ENCODE results near the gene C2orf49. TPM values are rescaled to one million over a fixed set of nuclear protein-coding genes. Genes with fewer than 3 reads are reported as not detected.
A peak's percentile ranks its signal among the peaks of the same experiment; 100 is the strongest.

C2orf49 gene
- total RNA-seq, 2 donors from 2014 or later, result 18.1 to 22.2 TPM

DNA sequence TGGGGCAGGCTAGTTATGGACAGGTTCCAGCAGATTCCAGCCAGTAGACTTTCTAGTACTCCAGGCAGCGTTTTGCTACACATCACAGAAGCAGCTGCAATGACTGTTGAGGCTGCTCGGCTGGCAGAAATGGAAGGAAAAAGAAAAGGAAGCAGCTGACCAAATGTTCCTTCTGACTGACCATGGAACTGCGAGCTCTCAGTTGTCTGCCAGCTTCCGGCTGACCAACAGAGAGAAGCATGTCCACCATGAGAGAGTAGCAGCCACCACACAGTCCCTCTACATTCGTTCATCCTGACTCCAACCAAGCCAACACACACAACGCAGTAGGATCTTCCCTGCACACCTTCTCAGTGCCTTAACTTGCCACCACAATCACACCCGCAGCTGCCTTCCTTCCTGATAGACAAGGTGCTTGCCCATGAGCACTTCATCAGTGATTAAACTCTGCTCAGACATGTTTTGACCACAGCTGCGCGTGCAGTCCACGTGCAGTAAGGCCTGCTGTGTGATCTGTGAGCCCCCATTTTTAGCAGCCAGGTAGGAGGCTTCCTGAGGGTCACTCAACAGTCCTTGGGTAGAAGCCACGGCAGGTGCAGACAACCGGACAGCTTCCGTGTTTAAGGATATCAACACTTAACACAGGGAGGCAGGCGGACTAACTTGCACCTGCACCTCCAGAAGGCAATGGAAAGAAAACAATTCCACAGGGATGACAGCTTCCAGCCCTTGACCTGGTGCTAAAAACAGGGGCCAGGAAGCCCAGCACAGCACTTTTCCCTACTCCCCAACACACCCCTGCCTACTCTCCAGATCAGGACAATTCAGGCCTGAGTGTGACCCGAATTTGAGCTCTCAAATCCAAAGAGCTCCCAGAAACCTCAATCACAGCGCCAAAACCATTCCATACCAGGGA lies 8.8 kb upstream of the C2orf49 start:
- Mint-ChIP-seq H3K4me1 (peaks cover 25% of the 10 kb centered on the region), H3K4me3 (peak overlapping the region; percentile 77), H3K9me3 (no peaks in the 10 kb centered on the region), H3K36me3 (ENCODE audit: low read depth) (no peaks in the 10 kb centered on the region), H3K27ac (peak overlapping the region; percentile 78), H3K27me3 (ENCODE audit: insufficient read depth) (no peaks in the 10 kb centered on the region)
- peak overlapping the region; percentile 48 for H3K9ac ChIP-seq (ENCODE audit: extremely low read depth, low read length, poor library complexity, severe bottlenecking)
- TF ChIP-seq, protein P1, sequence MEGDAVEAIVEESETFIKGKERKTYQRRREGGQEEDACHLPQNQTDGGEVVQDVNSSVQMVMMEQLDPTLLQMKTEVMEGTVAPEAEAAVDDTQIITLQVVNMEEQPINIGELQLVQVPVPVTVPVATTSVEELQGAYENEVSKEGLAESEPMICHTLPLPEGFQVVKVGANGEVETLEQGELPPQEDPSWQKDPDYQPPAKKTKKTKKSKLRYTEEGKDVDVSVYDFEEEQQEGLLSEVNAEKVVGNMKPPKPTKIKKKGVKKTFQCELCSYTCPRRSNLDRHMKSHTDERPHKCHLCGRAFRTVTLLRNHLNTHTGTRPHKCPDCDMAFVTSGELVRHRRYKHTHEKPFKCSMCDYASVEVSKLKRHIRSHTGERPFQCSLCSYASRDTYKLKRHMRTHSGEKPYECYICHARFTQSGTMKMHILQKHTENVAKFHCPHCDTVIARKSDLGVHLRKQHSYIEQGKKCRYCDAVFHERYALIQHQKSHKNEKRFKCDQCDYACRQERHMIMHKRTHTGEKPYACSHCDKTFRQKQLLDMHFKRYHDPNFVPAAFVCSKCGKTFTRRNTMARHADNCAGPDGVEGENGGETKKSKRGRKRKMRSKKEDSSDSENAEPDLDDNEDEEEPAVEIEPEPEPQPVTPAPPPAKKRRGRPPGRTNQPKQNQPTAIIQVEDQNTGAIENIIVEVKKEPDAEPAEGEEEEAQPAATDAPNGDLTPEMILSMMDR (conservative IDR thresholded peaks at IDR 0.05), result no peak
- no peaks in the 10 kb centered on the region for H3K9me3 ChIP-seq (ENCODE audit: control insufficient read depth, low read length)
- WGBS, 2 experiments (ENCODE audit: insufficient coverage in 1 of 2, insufficient read length in 1 of 2), result 82 to 86% methylated on average over 14 to 16 of the region's 16 CpGs
- peaks cover 5% of the 10 kb centered on the region for H3K4me1 ChIP-seq (ENCODE audit: control insufficient read depth, insufficient read depth, low read length)
- peak; percentile 54 for DNase-seq
- H3K27ac ChIP-seq (ENCODE audit: low read depth, low read length), result no peak overlapping the region
- peak overlapping the region; percentile 90 for H3K4me3 ChIP-seq (ENCODE audit: low read length)
- H3K36me3 ChIP-seq (ENCODE audit: control insufficient read depth, insufficient read depth, low read length), result no peaks in the 10 kb centered on the region
- H3K27me3 ChIP-seq (ENCODE audit: control insufficient read depth, insufficient read depth, low read length, poor library complexity, severe bottlenecking), result no peaks in the 10 kb centered on the region

DNA sequence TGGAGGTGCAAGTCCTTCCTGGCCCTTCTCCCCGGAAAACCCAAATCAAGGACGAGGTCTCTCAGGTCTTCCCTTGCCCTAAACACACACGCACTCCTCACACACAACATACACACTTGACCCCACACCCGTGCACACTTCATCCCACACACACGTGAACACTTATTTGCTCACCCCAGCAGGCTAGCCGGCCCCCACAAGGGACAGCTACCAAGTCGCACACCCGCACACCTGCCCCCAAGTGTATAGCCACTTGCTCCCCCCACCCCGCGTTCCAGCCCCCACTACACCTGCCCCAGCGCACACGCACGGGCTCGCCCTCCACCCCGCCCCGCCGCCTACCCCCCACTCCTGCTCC lies 8.2 kb upstream of the C2orf49 start:
- Mint-ChIP-seq H3K27ac (peak overlapping the region; percentile 78), H3K36me3 (ENCODE audit: low read depth) (no peaks in the 10 kb centered on the region), H3K9me3 (no peaks in the 10 kb centered on the region), H3K4me1 (peaks cover 22% of the 10 kb centered on the region), H3K4me3 (peak overlapping the region; percentile 77), H3K27me3 (ENCODE audit: insufficient read depth) (no peaks in the 10 kb centered on the region)
- H3K27me3 ChIP-seq (ENCODE audit: control insufficient read depth, insufficient read depth, low read length, poor library complexity, severe bottlenecking), result no peaks in the 10 kb centered on the region
- H3K36me3 ChIP-seq (ENCODE audit: control insufficient read depth, insufficient read depth, low read length), result no peaks in the 10 kb centered on the region
- H3K9ac ChIP-seq (ENCODE audit: extremely low read depth, low read length, poor library complexity, severe bottlenecking), result peak overlapping the region; percentile 48
- WGBS, 2 experiments (ENCODE audit: insufficient coverage in 1 of 2, insufficient read length in 1 of 2), result 1 to 20% methylated on average over 1 to 14 of the region's 17 CpGs
- TF ChIP-seq, protein P1 (conservative IDR thresholded peaks at IDR 0.05), result no peak
- H3K4me1 ChIP-seq (ENCODE audit: control insufficient read depth, insufficient read depth, low read length), result peaks cover 5% of the 10 kb centered on the region
- peak overlapping the region; percentile 90 for H3K4me3 ChIP-seq (ENCODE audit: low read length)
- peak; percentile 59 for DNase-seq
- no peaks in the 10 kb centered on the region for H3K9me3 ChIP-seq (ENCODE audit: control insufficient read depth, low read length)
- no peak overlapping the region for H3K27ac ChIP-seq (ENCODE audit: low read depth, low read length)

DNA sequence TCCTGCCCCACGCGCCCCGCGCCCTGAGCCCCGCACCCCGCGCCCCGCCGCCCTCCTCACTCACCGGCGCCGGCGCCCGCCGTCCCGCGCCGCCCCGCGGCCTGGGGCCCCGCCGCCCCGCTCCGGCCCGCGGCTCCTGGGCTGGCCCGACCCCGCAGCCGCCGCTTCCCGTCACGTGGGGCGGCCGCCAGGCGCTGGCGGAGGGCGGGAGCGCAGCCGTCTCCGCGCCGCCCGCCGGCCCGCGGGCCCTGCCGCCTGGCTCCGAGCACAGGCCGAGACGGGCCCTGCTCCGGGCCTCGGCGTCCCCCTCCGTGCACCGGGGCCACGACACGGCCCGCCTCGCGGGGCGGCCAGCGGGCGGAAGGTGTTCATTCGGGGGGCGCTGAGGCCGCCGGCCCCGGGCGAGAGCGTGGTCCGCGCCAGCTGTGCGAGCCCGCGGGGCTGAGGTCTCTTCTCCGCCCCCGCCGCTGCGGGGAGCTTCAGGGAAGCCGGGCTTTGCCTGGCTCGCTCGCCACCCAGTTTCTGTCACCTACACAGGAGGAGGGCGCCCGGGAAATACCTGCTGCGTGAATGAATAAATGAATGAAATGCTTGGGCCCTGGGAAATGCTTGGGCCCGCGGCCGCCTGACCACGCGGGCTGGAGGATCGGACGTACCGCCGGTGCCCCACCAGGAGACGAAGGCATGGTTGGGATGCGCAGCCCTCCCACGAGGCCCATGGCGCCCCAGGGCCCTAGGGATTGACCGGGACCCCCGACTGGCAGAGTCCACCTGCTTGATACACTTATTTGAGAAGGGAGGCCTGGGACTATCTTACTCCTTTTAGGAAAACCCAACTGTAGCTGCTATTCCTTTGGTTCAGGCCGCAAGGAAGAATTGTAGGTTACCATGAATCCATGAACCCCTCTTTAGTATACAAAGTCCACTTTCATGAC lies 7.5 kb upstream of the C2orf49 start, which contains the start of gene TGFBRAP1:
Gene TGFBRAP1 (minus strand): TSS at position 175 of the 935 bp plus-strand sequence. CDS start 21,434 bp downstream, outside the sequence.
- no peaks in the 10 kb centered on the region for H3K27me3 ChIP-seq (ENCODE audit: control insufficient read depth, insufficient read depth, low read length, poor library complexity, severe bottlenecking)
- Mint-ChIP-seq H3K27me3 (ENCODE audit: insufficient read depth) (no peaks in the 10 kb centered on the region), H3K4me1 (peaks cover 24% of the 10 kb centered on the region), H3K4me3 (peak within 1 kb of the TSS; percentile 77), H3K9me3 (no peaks in the 10 kb centered on the region), H3K36me3 (ENCODE audit: low read depth) (no peaks in the 10 kb centered on the region), H3K27ac (peak within 1 kb of the TSS; percentile 94)
- H3K4me1 ChIP-seq (ENCODE audit: control insufficient read depth, insufficient read depth, low read length), result peaks cover 10% of the 10 kb centered on the region
- TF ChIP-seq, protein P1 (conservative IDR thresholded peaks at IDR 0.05), result no peak
- H3K36me3 ChIP-seq (ENCODE audit: control insufficient read depth, insufficient read depth, low read length), result no peaks in the 10 kb centered on the region
- H3K9ac ChIP-seq (ENCODE audit: extremely low read depth, low read length, poor library complexity, severe bottlenecking), result peak within 1 kb of the TSS; percentile 70
- H3K4me3 ChIP-seq (ENCODE audit: low read length), result peak within 1 kb of the TSS; percentile 90
- H3K9me3 ChIP-seq (ENCODE audit: control insufficient read depth, low read length), result no peaks in the 10 kb centered on the region
- peak within 1 kb of the TSS; percentile 40 for H3K27ac ChIP-seq (ENCODE audit: low read depth, low read length)
- DNase-seq, result peak; percentile 79
- 5 to 11% methylated on average over 30 to 99 of the region's 101 CpGs for WGBS, 2 experiments (ENCODE audit: insufficient coverage in 1 of 2, insufficient read length in 1 of 2)
